Stimulated activated CD8-positive, alpha-beta memory T cell treated with anti-CD3 and anti-CD28 coated beads, Interleukin-7, amount 100 ng/mL, for 1 hour (primary cell): ENCODE measurements around the gene DEFB126.
"Not testable (repeated sequence)": the region's sequence is repeated elsewhere in the genome, so short reads cannot be mapped to it uniquely, and the experiment has no call there.

ENCODE experiments used
- DNase-seq, 2 donors: peaks; one replicate each; pipeline ENCODE4 v3.0.0-alpha.2; 2020; ENCODE audit warnings: low read depth in 2 of 2

Gene DEFB126, protein sequence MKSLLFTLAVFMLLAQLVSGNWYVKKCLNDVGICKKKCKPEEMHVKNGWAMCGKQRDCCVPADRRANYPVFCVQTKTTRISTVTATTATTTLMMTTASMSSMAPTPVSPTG

DNA sequence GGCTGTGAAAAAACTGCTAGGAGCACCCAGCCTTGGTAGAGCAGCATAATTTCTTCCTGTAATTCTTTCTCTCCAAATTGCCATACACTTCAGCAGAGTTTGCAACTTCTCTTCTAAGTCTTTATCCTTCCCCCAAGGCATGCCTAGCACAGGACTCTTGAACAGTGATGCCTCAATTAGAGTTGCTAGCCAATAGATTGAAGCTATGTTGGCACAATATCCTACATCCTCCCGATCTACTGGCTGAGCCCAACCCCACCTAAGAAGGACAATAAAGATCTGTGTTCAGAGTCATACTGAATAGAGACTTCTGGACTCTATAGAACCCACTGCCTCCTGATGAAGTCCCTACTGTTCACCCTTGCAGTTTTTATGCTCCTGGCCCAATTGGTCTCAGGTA, at the start of gene DEFB126:
DEFB126 (plus strand) TSS at position 301 of the 400 bp plus-strand sequence; CDS start at position 340, 39 bp downstream.
- DNase-seq, result no peak

DNA sequence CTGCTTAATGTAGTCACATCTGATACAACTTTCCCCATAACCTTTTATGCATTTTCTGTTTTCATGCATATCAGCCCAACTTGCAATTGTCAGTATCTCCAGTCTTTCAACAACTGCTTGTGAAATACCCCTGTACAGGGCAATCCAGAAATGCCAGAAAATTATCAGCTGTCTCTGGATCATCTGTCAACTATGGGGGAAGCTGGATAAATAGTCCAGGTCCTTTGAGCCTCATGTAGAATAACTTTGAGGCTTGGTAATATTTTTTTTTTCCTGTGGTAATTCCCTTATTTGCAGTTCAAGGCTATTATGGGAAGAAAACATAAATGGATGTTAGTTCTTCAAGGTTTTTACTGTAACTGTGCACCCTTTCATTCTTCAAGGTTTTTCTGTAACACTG, 48.7 kb upstream of the DEFB126 start:
- DNase-seq, result no peak

DNA sequence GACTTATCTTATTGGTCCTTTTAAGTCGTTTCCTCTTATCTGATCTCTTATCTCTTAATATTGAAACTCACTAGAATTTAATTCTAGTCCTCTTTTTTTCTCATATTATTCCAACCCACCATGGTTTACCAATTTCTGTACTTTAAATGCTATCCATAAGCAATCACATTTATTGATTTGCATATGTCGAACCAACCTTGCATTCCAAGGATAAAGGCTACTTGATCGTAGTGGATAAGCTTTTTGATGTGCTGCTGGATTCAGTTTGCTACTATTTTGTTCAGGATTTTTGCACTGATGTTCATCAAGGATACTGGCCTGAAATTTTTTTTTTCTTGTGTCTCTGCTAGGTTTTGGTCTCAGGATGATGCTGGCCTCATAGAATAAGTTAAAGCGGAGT, 47.2 kb upstream of the DEFB126 start:
- DNase-seq, result no peak

- not testable (repeated sequence) for DNase-seq
Observed at GRCh38 chr20:97691-98090, 44.7 kb upstream of the DEFB126 start.

DNA sequence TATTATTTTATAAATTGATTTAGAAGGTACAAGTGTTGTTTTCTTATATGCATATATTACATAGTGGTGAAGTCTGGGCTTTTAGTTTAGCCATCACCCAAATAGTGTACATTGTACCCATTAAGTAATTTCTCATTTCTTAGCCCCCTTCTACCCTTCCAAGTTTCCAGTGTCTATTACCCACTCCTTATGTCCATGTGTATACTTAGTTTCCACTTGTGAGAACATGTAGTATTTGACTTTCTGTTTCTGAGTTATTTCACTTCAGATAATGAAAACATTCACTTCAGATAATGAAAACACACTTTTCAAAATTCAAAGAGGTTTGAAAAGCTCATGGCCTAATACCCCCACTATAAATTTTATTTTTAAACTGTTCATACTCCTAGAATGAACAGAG, 40.4 kb upstream of the DEFB126 start:
- DNase-seq, result no peak

DNA sequence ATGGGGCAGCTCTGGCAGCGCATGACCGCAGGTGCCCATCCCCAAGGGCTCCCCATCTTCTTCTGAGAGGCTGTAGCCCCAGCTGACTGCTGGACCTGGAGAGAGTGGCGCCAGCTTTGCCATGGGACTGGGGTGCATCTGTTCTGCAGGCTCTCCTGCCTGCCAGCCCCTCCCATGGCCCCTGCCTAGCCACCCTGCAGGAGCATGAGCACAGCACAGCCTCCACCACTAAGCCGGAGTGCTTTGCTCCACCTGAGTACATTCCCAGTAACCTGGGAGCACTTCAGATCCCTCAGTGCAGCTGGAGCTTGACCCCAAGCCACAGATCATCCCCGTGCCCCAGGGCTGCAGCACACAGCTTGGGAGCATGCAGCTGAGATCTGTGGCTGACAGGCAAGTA, 38.9 kb upstream of the DEFB126 start:
- DNase-seq, result no peak

DNA sequence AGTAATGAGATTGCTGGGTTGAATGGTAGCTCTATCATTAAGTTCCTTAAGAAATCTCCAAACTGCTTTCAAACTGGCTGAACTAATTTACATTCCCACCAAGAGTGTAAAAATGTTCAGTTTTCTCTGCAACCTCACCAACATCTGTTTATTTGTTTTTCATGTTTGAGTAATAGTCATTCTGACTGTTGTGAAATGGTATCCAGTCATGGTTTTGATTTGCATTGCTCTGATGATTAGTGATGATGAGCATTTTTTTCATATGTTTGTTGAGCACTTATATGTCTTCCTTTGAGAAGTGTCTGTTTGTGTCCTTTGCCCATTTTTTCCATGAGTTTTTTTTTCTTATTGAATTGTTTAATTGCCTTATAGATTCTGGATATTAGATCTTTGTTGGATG, 30.0 kb upstream of the DEFB126 start:
- no peak for DNase-seq

DNA sequence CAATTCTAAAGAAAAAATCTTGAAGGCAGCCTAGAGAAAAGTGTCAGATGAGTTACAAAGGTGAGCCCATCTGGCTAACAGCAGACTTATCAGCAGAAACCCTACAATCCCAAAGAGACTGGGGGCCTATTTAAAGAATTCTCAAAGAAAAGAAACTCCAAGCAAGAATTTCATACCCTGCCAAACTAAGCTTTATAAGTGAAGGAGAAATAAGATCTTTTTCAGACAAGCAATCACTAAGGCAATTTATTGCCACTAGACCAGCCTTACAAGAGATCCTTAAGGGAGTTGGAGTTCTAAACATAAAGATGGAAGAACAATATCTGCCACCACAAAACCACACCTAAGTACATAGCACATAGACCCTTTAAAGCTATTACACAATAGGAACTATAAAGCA, 24.9 kb upstream of the DEFB126 start:
- DNase-seq, result no peak

- DNase-seq, result not testable (repeated sequence)
Observed at GRCh38 chr20:129786-130323, 12.5 kb upstream of the DEFB126 start.

DNA sequence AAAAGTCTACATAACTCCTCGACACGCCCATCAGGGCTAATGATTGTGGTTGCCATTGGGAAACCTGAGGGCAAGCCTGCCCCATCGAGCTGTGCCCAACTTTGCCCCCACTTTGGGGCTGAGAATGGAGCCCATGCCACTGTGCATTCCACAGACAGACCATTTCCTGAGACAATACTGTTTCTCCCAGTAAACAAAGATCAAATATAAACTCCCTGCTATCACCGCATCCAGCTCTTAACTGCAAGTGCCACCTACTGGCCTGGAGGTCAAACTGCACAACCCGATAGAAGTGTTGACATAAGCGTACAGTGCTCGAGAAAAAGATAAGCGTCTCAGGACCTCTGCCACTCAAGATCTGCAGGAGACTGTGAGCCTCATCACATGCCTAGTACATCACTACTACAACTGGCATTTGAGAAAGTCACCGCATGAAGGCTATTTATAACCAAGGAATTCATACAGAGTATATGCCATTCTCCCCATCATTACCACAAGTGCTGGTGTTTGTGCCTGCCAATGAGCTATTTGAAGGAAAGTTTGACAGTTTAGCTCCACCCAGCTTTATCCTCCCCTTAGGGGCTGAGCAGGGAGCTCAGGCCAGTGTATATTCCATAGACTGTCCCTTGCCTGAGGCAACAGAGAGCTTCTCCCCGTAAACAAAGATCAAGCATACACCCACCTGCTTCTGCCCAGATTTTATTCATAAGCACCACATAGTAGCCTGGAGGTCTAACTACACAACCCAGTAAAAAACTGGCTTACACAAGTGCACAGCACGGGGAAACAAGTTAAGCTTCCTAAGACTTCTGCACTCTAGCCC, 4.5 kb upstream of the DEFB126 start:
- no peak for DNase-seq

DNA sequence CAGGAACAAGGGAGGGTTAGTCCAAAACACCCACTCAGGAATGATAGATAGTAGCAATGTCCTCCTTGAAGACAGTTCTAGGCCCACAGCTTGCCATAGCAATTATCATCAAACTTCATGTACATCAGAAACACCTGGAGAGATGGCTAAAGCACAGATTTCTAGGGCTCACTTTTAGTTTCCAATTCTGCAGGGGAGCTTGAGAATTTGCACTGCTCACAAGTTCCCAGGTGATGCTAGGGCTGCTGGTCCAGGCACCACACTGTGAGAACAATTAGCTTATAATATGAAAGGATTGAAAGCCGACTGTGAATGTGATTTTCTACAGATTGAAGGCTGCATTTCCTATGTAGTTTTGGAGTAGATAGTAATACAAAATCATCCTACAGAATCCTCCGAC, 3.5 kb downstream of the DEFB126 start:
- no peak for DNase-seq

DNA sequence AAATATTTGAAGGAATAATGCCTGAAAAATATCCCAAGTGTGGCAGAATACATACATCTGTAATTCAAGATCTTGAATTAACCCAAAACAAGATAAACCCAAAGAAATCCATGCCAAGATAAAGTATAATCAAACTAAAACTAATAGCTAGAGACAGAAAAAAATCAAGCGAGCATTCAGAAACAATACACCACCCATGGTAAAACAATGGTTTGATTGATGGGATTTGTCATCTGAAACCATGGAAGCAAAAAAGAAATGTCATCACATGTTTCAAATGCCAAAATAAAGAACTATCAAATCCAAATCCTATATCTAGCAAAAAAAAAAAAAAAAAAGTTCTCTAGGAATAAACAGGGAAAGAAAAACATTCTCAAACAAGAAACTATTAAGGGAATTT, 9.7 kb downstream of the DEFB126 start:
- no peak for DNase-seq

DNA sequence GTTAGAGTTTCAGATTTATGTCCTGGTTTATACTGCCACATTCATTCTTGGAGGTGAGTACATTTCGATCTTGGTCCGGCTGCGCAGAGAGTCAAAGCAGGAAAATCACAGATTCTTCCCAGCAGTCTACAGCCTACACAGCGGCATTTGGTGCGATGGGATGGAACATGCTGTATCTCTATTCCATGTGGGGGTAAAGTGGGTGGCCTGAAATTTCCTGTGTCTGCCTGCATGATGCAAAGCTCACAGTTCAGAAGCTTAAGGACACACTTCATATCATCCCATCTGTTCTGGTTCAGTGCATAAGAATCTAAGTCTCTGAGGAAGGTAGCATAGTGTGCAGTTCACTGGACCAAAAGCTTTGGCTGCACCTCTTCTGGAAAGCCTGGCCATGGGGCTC, 14.8 kb downstream of the DEFB126 start, which contains the start of gene DEFB127:
DEFB127 (plus strand) TSS at position 301 of the 400 bp plus-strand sequence; CDS start at position 392, 91 bp downstream.
- no peak for DNase-seq

DNA sequence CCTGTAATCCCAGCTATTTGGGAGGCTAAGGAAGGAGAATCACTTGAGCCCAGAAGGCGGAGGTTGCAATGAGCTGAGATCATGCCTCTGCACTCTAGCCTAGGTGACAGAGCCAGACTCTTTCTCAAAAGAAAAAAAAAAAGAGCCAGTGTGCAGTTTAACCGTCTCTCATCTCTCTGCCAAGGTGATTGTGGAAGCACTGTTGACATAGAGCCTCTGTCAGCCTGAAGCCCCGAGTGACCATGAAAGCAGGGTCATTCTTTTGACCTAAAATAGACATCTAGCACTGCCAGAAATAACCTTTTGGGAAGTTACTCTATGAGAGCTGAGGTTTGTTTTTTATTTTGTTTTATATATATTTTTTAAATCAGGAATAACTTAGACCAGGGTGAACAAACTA, 22.2 kb downstream of the DEFB126 start:
- DNase-seq, result no peak

- no peak for DNase-seq
Observed at GRCh38 chr20:168876-169275, 26.5 kb downstream of the DEFB126 start.

DNA sequence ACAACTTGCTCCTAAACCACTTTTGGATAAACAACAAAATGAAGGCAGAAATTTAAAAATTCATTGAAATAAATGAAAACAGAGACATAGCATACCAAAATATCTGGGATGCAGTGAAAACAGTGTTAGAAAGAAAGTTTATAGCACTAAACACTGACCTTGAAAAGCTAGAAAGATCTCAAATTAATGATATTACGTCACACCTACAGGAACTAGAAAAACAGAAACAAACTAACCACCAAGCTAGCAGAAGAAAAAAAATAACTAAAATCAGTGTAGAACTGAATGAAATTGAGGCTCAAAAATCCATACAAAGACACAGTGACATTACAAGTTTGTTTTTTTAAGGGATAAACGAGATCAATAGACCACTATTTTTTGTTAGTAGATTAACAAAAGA, 41.9 kb downstream of the DEFB126 start:
- DNase-seq, result no peak

DNA sequence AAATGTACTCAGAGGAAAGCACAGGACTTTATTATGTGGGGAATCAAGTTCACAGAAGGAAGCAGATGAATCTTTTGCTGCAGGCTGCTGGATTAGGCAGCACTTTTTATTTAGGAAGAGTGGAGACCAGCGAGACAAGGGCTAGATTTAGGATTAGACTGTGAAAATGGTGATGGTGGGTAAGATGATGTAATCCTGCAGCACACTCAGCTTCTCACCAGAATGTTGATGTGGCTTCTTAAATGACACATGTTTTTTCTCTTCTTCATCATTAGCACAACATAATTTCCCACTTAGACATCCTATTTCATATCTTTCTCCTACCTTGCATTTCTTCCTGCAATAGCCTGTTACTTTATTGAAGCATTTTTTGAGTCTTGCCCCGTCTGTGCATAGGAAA, 45.3 kb downstream of the DEFB126 start:
- no peak for DNase-seq

DNA sequence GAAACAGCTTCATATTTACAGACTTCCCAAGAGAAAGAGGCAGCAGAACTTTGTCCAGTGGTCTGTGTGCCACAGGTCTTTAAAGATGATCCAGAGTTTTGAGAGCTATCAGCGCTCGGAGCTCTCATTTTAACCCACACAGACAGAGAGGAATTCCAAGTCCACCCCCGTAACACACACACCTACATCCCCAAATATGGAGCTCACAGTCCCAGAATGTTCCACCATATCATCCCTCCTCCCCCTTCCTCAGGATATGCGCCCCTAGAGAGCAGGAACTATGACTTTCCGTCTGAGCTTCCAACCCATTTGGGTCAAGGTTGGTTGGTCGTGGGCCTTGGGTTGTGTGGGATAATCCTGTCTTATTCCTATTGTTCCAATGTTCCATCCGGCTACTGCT, 47.2 kb downstream of the DEFB126 start, which contains the start of gene DEFB128:
DEFB128 (minus strand) TSS at position 101 of the 400 bp plus-strand sequence; CDS start at position 13, 88 bp downstream.
- DNase-seq, result no peak
